ENCODE data around the gene ATRNL1. TPM values are rescaled to one million over a fixed set of nuclear protein-coding genes. Genes with fewer than 3 reads are reported as not detected.

ATRNL1 gene
- polyA plus RNA-seq, 3 donors, result not detected

GRCh38 chr10:115209133-115209532, 116.0 kb downstream of the ATRNL1 start:
- WGBS (ENCODE audit: insufficient coverage), result no CpG with 5 or more reads among the region's 1 CpG
- TF ChIP-seq CTCF (IDR thresholded peaks at IDR 0.05), result no peak
- no peak overlapping the region for H3K9ac ChIP-seq (ENCODE audit: insufficient read depth, low read length, poor library complexity, severe bottlenecking)
- H3K27ac Mint-ChIP-seq, result no peak overlapping the region
- DNase-seq, result no peak
- no peaks in the 10 kb centered on the region for H3K36me3 Mint-ChIP-seq
- no peak overlapping the region for H2AFZ ChIP-seq (ENCODE audit: insufficient read depth, low read depth, low read length, poor library complexity, severe bottlenecking)
- H3K4me3 ChIP-seq (replicated peaks in 1 of 3; ENCODE audit: low read depth in 2 of 3, low read length in 3 of 3), result no peak overlapping the region
- H3K9me3 ChIP-seq (replicated peaks in 1 of 2; ENCODE audit: control insufficient read depth in 1 of 2, insufficient read depth in 1 of 2, low read length in 2 of 2), result no peaks in the 10 kb centered on the region
- H3K27ac ChIP-seq (ENCODE audit: low read depth in 1 of 2, low read length in 2 of 2), result no peak overlapping the region
- H3K9me3 Mint-ChIP-seq, result peaks cover 0 to 3% (median 0%) of the 10 kb centered on the region in 7 donors
- no peak overlapping the region for H3K4me2 ChIP-seq (replicated peaks; ENCODE audit: extremely low read depth, low read length, poor library complexity, severe bottlenecking)
- H3K4me3 Mint-ChIP-seq, result no peak overlapping the region
- H3K27me3 ChIP-seq (ENCODE audit: control insufficient read depth in 2 of 2, insufficient read depth in 2 of 2, low read length in 2 of 2), result no peaks in the 10 kb centered on the region
- H3K36me3 ChIP-seq (replicated peaks in 1 of 2; ENCODE audit: control insufficient read depth in 1 of 2, insufficient read depth in 2 of 2, low read length in 2 of 2), result no peaks in the 10 kb centered on the region
- intact Hi-C loops (cut with micrococcal nuclease), result no loop called here
- no peaks in the 10 kb centered on the region for H3K4me1 ChIP-seq (ENCODE audit: control insufficient read depth in 1 of 2, insufficient read depth in 2 of 2, low read length in 2 of 2)
- H3K4me1 Mint-ChIP-seq, result peaks cover 3% of the 10 kb centered on the region
- peaks cover 0 to 2% (median 0%) of the 10 kb centered on the region in 3 donors for H3K27me3 Mint-ChIP-seq (ENCODE audit: low read depth in 3 of 3)
- H4K20me1 ChIP-seq (ENCODE audit: insufficient read depth, low read length), result no peaks in the 10 kb centered on the region
- no peaks in the 10 kb centered on the region for H3K79me2 ChIP-seq (ENCODE audit: insufficient read depth, low read length)

DNA sequence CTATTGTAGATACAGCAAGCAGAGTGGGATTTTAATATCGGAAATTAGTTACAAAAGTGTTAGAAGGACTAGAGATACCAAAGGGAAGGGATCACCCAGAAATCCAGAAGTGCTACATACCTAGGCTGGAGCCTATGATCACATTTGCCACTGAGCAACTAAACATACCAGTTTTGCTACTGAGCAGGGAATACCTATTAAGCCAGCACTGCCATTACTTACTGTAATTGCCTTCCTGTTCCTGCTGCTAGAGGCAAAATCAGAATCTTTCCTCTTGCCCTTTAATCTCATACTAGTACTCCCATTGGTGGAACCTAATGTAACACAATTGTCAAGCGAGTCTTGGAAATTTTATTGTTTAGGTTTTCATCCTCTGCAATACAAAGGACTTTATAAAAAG, 121.7 kb downstream of the ATRNL1 start:
- Histone ChIP-seq H3K4me1 (ENCODE audit: control insufficient read depth in 1 of 2, insufficient read depth in 2 of 2, low read length in 2 of 2) (no peaks in the 10 kb centered on the region), H2AFZ (ENCODE audit: insufficient read depth, low read depth, low read length, poor library complexity, severe bottlenecking) (no peak overlapping the region), H3K4me3 (replicated peaks in 1 of 3; ENCODE audit: low read depth in 2 of 3, low read length in 3 of 3) (no peak overlapping the region), H3K36me3 (replicated peaks in 1 of 2; ENCODE audit: control insufficient read depth in 1 of 2, insufficient read depth in 2 of 2, low read length in 2 of 2) (no peaks in the 10 kb centered on the region), H3K9ac (ENCODE audit: insufficient read depth, low read length, poor library complexity, severe bottlenecking) (no peak overlapping the region), H4K20me1 (ENCODE audit: insufficient read depth, low read length) (no peaks in the 10 kb centered on the region), H3K27me3 (ENCODE audit: control insufficient read depth in 2 of 2, insufficient read depth in 2 of 2, low read length in 2 of 2) (no peaks in the 10 kb centered on the region), H3K9me3 (replicated peaks in 1 of 2; ENCODE audit: control insufficient read depth in 1 of 2, insufficient read depth in 1 of 2, low read length in 2 of 2) (no peaks in the 10 kb centered on the region), H3K4me2 (replicated peaks; ENCODE audit: extremely low read depth, low read length, poor library complexity, severe bottlenecking) (no peak overlapping the region), H3K79me2 (ENCODE audit: insufficient read depth, low read length) (no peaks in the 10 kb centered on the region), H3K27ac (ENCODE audit: low read depth in 1 of 2, low read length in 2 of 2) (no peak overlapping the region)
- no peak for DNase-seq
- H3K36me3 Mint-ChIP-seq, result no peaks in the 10 kb centered on the region
- peaks cover 0 to 3% (median 0%) of the 10 kb centered on the region in 7 donors for H3K9me3 Mint-ChIP-seq
- H3K4me1 Mint-ChIP-seq, result no peaks in the 10 kb centered on the region
- intact Hi-C loops (cut with micrococcal nuclease), result no loop called here
- WGBS (ENCODE audit: insufficient coverage), result 80% methylated on average over 1 of the region's 2 CpGs
- H3K27ac Mint-ChIP-seq, result no peak overlapping the region
- H3K4me3 Mint-ChIP-seq, result no peak overlapping the region
- no peak for TF ChIP-seq CTCF (IDR thresholded peaks at IDR 0.05)
- peaks cover 0 to 2% (median 0%) of the 10 kb centered on the region in 3 donors for H3K27me3 Mint-ChIP-seq (ENCODE audit: low read depth in 3 of 3)

All from CD14-positive monocyte (primary cell).